Measurements from ENCODE around the gene ZNF438. TPM values are rescaled to one million over a fixed set of nuclear protein-coding genes. Genes with fewer than 3 reads are reported as not detected.

ZNF438 gene
- total RNA-seq, 1 experiment from 2014 or later, result 4.3 TPM

GRCh38 chr10:30830315-30831230, 201.1 kb downstream of the ZNF438 start:
- no TSS peak for BruUV-seq (replicated peaks)

GRCh38 chr10:30829901-30830300, 201.8 kb downstream of the ZNF438 start:
- Mint-ChIP-seq H3K4me3 (ENCODE audit: low read depth, unreplicated experiment) (no peak overlapping the region), H3K9me3 (ENCODE audit: low read depth, unreplicated experiment) (no peaks in the 10 kb centered on the region), H3K4me1 (ENCODE audit: low read depth, unreplicated experiment) (no peaks in the 10 kb centered on the region), H3K27me3 (ENCODE audit: unreplicated experiment) (no peaks in the 10 kb centered on the region), H3K36me3 (ENCODE audit: insufficient read depth, unreplicated experiment) (peaks cover under 1% of the 10 kb centered on the region), H3K27ac (ENCODE audit: unreplicated experiment) (no peak overlapping the region)
- CTCF ChIA-PET, result no interaction called here
- TF ChIP-seq CTCF (IDR thresholded peaks at IDR 0.05; ENCODE audit: unreplicated experiment), result no peak
- intact Hi-C loops (cut with micrococcal nuclease; ENCODE audit: unreplicated experiment), result no loop called here
- BruUV-seq (replicated peaks), result no TSS peak
- DNase-seq, result no peak

More at GRCh38 chr10:30830315-30831230, 201.1 kb downstream of the ZNF438 start:
- Mint-ChIP-seq H3K27me3 (ENCODE audit: unreplicated experiment) (no peaks in the 10 kb centered on the region), H3K4me1 (ENCODE audit: low read depth, unreplicated experiment) (no peaks in the 10 kb centered on the region), H3K27ac (ENCODE audit: unreplicated experiment) (no peak overlapping the region), H3K9me3 (ENCODE audit: low read depth, unreplicated experiment) (no peaks in the 10 kb centered on the region), H3K4me3 (ENCODE audit: low read depth, unreplicated experiment) (no peak overlapping the region), H3K36me3 (ENCODE audit: insufficient read depth, unreplicated experiment) (no peaks in the 10 kb centered on the region)
- intact Hi-C loops (cut with micrococcal nuclease; ENCODE audit: unreplicated experiment), result no loop called here
- CTCF ChIA-PET, result no interaction called here
- TF ChIP-seq CTCF (IDR thresholded peaks at IDR 0.05; ENCODE audit: unreplicated experiment), result no peak
- no peak for DNase-seq

GRCh38 chr10:30828680-30829079, 203.0 kb downstream of the ZNF438 start:
- no peak overlapping the region for H3K27ac Mint-ChIP-seq (ENCODE audit: unreplicated experiment)
- H3K4me3 Mint-ChIP-seq (ENCODE audit: low read depth, unreplicated experiment), result no peak overlapping the region
- DNase-seq, result no peak
- intact Hi-C loops (cut with micrococcal nuclease; ENCODE audit: unreplicated experiment), result no loop called here
- no peaks in the 10 kb centered on the region for H3K4me1 Mint-ChIP-seq (ENCODE audit: low read depth, unreplicated experiment)
- no TSS peak for BruUV-seq (replicated peaks)
- H3K36me3 Mint-ChIP-seq (ENCODE audit: insufficient read depth, unreplicated experiment), result peaks cover 5% of the 10 kb centered on the region
- no peaks in the 10 kb centered on the region for H3K9me3 Mint-ChIP-seq (ENCODE audit: low read depth, unreplicated experiment)
- H3K27me3 Mint-ChIP-seq (ENCODE audit: unreplicated experiment), result no peaks in the 10 kb centered on the region
- CTCF ChIA-PET, result no interaction called here
- no peak for TF ChIP-seq CTCF (IDR thresholded peaks at IDR 0.05; ENCODE audit: unreplicated experiment)

- DNase-seq, result no peak
- peaks cover 5% of the 10 kb centered on the region for H3K36me3 Mint-ChIP-seq (ENCODE audit: insufficient read depth, unreplicated experiment)
- TF ChIP-seq CTCF (IDR thresholded peaks at IDR 0.05; ENCODE audit: unreplicated experiment), result no peak
- no TSS peak for BruUV-seq (replicated peaks)
- H3K4me1 Mint-ChIP-seq (ENCODE audit: low read depth, unreplicated experiment), result no peaks in the 10 kb centered on the region
- H3K27ac Mint-ChIP-seq (ENCODE audit: unreplicated experiment), result no peak overlapping the region
- peaks cover 2% of the 10 kb centered on the region for H3K27me3 Mint-ChIP-seq (ENCODE audit: unreplicated experiment)
- no peak overlapping the region for H3K4me3 Mint-ChIP-seq (ENCODE audit: low read depth, unreplicated experiment)
- intact Hi-C loops (cut with micrococcal nuclease; ENCODE audit: unreplicated experiment), result no loop called here
- no peaks in the 10 kb centered on the region for H3K9me3 Mint-ChIP-seq (ENCODE audit: low read depth, unreplicated experiment)
- CTCF ChIA-PET, result no interaction called here
Measured at GRCh38 chr10:30828164-30828563, 203.5 kb downstream of the ZNF438 start.
